Stimulated activated CD8-positive, alpha-beta memory T cell treated with anti-CD3 and anti-CD28 coated beads, Interleukin-12 subunit alpha, Interleukin-12 subunit beta, amount 100 ng/mL, for 4 hours (primary cell): ENCODE measurements around the gene GRIN2D.
"Not testable (repeated sequence)": the region's sequence is repeated elsewhere in the genome, so short reads cannot be mapped to it uniquely, and the experiment has no call there.

Source experiments
- DNase-seq: peaks from one replicate; pipeline ENCODE4 v3.0.0-alpha.2; 2020; ENCODE audit warnings: low read depth

The GRIN2D gene

DNA sequence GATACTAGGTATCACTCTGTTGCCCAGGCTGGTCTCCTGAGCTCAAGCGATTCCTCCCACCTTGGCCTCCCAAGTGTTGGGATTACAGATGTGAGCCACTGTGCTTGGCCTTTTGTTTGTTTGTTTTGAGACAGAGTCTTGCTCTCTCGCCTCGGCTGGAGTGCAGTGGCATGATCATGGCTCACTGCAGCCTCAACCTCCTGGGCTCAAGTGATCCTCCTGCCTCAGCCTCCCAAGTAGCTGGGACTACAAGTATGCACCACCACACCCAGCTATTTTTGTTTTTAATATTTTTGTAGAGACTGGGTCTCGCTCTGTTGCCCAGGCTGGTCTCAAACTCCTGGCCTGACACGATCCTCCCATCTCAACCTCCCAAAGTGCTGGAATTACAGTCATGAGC is 21.7 kb upstream of the GRIN2D start:
- not testable (repeated sequence) for DNase-seq

DNA sequence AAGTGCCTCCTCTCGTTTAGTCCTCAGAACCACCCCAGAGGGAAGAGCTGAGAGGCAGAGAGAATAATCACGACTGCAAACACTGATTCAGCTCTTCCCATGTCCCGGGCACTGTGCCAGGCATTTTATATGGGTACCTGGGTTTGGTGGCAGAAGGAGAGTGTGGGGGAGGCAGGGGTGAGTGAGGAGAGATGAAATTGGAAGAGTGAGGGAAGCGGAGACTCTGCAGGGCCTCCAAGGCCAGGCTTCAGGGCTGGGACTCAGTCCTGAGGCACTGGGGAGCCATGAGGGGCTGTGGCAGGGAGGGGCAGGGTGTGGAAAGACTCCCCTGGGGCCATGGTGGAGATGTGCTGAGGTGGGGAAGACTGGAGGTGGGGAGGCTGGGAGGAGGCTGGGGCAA is 20.6 kb upstream of the GRIN2D start:
- no peak for DNase-seq

DNA sequence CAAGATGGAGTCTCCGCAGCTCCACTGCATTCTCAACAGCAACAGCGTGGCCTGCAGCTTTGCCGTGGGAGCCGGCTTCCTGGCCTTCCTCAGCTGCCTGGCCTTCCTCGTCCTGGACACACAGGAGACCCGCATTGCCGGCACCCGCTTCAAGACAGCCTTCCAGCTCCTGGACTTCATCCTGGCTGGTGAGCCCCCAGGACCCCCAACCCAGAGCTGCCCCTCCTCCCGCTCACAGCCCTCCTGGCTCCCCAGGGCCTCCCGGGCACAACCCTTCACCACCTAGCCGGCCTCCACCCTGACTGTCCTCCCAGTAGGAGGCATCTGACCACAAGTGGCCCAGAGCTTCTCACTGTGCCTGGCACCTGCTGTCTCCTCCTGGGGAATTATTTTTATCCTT is 19.9 kb upstream of the GRIN2D start:
- DNase-seq: no peak

DNA sequence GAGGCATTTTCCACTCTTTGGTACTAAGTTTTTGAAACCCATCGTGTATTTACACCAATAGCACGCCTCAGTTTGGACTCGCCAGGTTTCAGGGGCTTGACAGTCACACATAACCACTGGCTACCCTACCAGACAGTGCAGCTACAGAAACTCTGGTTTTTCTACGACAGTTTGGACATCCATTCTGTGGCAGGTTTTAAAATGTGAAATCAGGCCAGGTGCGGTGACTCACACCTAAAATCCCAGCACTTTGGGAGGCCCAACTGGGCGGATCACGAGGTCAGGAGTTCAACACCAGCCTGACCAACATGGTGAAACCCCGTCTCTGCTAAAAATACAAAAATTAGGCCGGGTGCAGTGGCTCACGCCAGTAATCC is 15.3 kb upstream of the GRIN2D start:
- no peak for DNase-seq

DNA sequence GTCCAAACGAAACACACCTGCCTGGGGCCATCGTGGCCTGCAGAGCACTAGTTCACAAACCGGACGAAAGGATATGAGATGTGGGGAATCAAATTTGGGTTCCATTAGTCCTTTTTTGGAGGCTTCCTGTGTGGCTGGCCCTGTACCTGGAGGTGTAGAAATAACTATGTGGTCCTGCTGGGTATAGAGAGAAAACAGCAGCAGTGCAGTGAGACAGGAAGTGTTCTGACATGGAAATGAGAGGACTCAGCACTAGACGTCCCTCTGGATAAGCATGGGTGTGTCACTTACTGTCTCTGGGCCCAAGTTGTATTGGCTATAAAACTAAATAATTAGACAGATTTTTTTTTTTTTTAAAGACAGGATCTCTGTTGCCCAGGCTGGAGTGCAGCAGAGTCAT is 14.4 kb upstream of the GRIN2D start:
- DNase-seq: no peak

DNA sequence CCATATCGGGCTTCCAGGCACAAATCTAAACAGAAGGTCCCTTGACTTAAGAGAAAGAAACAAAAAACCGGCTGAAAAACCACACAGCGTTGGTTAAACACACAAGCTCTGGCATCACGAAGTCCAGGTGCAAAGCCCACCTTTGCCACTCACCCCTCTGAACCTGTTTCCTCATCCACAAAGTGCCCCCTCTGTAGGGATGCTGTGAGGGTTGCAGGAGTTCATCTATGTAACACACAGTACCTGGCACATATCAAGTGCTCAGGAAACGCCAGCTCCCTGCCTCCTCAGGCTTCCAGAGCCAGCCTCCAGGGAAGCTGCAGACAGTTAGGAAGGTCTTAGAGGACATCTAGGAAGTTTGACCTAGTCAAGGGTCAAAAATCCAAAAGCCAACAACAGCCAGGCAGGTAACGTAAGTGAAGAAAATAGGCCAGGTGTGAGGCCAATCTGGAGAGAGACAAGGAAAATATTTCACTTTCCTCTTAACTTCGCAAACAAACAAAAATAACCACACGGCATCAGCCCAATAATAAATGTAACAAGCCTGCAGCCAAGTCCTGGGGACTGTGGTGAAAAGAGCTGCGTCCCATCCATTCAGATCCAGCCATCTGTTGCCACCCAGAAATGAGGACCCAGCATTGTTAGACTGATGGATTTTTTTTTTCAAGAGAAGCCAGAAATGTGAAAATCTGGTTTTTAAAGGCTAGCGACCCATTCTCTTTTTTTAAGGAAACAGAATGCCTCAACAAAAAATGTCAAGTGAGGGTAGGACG is 12.1 kb upstream of the GRIN2D start:
- no peak for DNase-seq

DNA sequence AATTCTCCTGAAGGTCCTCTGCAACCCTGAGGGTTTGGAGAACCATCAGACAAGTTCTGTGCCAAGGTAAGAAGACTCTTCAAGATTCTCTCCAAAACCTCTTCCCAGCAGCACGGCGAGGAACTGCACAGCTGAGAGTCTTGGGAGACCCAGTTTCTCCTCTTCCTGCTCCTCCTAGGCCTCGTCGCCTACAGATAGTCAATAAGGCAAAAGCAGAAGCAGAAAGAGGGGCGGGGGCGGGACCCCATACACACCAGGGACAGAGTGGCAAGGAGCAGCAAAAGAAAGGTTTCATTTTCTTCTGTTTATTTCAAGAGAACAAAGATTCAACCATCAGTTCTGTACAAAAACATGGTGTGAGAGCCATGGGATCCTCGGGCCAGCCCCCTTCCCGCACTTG is 11.2 kb upstream of the GRIN2D start:
- no peak for DNase-seq

DNA sequence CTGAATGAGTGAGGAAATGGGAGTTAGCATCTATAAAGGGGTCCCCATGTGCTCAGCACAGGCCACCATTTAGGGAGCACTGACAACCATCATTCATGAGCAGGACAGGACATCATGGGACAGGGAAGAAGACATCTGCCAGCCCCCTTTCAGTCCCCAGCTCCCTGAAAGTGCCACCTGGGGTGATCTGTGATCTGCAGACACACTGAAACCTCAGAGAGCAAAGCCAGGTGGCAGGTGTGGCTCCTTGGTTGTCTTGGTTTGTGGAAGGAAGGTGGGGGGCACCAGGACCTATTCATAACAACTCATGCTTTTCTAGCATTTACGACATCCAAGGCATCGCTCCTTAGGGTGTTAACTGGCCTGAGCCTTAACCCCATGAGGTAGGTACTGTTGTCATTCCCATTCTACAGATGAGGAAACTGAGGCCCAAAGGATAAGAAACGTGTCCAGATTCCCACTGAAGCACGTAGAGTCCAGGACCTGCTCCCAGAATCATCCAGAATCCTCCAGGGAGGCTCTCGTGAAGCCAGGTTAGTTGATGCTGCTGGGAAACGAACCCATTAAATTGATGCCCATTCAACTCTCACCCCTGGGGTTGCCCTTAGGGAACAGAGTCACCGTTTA is 7.9 kb upstream of the GRIN2D start:
- no peak for DNase-seq

DNA sequence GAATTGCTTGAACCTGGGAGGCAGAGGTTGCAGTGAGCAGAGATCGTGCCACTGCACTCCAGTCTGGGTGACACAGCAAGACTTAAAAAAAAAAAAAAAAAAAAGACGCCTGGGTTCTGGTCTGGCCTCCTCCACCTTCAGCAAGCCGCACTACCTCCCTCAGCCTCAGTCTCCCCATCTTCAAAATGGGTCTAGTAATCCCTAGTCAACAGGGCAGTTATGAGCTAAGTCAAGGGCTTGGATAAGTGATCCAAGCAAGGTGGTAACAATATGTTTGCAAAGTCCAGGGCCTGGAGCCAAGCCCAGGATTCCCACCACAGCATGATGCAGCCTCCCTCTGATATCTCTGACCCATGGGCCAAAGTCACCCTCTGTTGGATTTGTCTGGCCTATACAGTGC is 6.5 kb upstream of the GRIN2D start:
- no peak for DNase-seq

DNA sequence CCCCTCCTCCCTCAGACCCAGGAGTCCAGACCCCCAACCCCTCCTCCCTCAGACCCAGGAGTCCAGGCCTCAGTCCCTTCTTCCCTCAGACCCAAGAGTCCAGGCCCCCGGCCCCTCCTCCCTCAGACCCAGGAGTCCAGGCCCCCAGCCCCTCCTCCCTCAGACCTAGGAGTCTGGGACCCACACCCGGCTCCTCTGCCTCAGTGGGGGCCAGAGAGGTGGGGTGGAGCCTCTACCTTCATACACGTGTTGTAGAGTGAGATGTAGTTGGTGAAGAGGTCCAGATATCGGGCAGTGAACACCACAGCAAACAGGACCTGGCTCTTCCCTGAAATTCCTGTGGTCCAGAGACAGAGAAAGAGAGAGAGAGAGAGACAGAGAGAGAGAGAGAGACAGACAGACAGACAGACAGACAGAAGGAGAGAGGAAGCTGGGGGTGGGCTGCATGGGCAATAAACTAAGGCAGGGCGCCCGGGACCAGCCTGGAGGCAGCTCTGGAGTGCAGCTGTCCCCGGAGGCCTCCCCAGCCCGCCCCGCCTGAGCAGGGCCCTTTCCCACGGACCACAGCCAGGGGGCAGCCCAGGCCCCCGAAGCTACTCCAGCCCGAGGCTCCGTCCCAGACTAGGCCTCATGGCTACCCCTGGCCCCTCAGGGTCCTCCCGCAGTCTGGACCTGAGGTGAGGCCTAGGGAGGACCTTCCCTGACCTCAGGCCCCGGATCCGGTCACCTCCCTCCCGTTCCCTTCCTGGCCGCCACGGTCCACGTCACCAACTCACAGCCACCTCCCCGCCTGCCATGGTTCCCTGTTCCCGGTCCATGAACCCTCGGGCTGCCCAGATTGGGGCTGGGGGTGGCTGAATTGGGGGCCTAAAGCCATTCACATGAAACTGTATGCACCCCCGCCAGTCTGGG is 3.0 kb upstream of the GRIN2D start:
- DNase-seq: peak; percentile 47

DNA sequence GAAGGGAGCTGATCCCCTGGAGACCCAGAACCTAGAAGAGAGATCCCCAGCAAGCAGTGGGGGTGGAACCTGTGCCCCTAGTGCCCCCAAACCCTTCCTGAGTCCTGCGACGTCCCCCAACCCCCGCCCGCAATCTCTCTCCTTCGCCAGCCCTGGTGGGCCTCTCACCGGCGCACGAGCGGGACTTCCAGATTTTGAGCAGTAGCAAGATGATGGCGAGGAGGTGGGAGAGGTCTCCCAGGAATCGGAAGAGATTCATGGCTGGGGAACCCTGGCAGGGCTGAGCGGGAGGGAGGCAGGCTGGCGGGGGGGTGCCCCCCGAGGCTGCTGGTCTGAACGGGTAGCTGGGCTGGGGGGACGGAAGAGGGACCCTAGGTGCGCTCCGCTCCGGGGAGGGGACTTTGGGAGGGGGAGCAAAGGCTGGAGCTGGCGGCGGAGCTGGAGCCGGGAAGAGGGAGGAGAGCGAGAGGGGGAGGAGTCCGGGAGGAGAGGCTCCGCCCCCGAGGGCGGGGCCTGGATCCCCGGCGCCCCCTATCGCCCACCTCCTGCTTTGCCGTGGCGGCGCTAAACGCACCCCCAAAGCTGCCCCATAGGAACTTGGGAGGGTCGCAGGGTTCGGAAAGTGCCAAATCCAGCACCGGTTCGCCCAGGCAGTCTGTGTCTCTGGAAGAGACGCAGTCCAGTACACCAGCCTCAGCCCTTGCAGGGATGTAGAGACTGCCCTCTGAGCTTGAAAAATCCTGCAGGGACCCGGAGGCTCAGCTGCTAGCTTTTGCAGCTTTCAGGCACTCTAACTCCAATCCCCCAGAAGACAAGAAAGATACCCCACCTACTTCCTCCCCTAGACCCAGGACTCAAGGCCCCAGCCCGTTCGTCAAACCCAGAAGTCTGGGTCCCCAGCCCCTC is 2.1 kb upstream of the GRIN2D start, which contains the start of gene KDELR1:
Gene KDELR1 (minus strand): TSS at position 452 of the 906 bp plus-strand sequence. CDS start 193 bp downstream, at position 259.
- peak; percentile 62 for DNase-seq

DNA sequence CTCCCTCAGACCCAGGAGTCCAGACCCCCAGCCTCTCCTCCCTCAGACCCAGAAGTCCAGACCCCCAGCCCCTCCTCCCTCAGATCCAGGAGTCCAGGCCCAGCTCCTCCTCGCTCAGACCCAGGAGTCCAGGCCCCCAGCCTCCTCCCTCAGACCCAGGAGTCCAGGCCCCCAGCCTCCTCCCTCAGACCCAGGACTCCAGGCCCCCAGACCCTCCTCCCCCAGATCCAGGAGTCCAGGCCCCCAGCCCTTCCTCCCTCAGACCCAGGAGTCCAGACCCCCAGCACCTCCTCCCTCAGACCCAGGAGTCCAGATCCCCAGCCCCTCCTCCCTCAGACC is 1.5 kb upstream of the GRIN2D start:
- DNase-seq: not testable (repeated sequence)

DNA sequence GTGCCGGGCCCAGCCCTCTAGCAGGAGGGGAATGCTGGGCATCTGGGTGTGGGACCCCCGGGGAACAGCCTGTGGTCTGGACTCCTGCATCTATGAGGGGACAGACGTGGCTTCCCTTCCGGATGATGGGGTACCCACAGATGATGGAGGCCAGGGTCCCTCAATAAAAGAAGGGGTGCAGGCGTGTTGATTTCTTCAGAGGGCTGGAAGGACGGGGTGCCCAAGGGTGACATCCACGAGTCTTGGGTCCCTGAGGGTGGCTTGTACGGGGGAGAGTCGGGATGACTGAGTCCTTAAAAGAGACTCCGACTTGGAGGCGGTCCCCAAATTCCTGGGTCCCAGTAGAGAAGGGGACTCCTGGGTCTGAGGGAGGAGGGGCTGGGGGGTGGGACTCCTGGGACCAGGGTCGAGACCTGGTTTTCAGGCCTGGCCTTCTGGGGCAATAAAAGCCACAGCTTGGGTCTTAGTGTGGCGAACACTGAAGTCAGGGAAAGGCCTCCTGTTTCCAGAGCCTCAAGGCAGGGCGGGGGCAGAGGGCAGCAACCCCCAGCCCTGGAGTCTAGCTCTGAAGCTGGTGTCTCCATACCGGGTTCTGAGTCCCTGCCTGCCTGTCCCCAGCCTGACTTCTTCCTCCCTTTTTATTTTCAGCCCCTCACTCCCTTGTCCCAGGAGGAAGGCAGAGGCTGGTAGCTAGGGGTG is 459 bp upstream of the GRIN2D start:
- no peak for DNase-seq

DNA sequence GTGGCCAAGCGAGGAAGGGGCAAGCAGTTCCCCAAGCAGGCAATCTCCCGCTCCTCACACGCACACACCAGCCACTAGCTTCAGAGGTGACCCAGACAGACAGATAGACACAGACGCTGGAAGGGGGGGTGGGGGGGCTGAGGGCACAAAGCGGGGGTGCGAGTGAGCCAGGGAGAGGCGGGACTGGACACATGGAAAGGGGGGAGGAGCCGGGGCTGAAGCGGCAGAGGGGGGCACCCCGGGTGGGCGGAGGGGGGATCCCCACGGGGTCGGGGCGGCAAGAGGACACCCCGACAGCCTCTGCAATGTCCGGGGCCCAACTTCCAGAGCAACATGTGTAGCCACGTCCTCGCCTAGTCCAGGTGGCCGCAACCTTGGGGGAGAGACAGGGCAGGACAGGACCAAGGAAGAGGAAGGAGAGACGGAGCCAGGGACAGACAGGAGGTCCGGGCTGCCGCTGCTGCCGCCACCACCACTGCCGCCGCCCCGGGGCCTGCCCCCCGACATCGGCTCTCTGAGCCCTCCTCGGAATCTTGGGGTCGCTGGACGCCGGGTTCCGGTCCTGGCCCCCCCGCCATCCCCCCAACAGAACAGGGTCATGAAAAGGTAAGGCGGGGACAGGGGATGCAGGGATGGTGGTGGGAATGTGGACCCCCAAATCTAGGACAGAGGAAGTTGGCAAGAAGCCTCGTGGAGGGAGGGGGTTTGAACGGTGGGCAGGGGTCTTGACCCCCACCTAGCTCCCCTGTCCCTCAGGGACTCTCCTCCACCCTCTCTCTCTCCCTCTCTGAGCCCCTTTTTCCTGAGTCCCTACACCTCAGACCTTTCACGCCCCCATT is 1.1 kb downstream of the GRIN2D start:
- no peak for DNase-seq

DNA sequence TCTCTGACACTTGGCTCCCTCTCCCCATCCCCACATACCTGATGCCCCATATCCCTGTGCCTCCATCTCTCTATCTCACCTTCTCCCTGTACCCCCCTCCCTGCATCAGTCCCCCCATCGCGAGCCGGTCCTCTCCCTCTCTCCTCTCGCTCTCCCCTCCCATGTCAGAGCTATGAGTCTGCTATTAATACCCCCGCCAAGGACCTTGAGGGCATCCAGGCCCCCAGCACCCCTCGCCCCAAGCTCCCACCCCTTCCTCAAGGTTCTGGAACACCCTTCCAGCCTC is 1.6 kb downstream of the GRIN2D start:
- DNase-seq: no peak

DNA sequence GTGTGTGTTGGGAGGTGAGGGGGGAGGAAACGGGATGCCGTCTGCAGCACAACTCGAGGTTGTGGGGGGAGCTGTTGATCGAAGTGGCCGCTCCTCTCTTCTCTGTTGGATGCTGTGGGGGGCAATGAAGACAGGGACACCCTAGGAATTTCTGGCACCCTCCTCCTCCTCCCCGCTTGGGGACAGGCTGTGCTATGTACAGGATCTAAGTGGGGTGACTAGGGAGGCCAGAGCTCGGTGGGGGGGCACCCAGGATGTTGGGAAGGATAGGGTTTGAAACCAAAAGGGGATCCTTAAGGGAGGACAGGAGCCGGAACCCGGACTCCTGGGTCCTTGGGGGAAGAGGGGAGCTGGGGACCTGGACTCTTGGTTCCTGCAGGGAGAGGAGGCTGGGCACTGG is 2.0 kb downstream of the GRIN2D start:
- no peak for DNase-seq

DNA sequence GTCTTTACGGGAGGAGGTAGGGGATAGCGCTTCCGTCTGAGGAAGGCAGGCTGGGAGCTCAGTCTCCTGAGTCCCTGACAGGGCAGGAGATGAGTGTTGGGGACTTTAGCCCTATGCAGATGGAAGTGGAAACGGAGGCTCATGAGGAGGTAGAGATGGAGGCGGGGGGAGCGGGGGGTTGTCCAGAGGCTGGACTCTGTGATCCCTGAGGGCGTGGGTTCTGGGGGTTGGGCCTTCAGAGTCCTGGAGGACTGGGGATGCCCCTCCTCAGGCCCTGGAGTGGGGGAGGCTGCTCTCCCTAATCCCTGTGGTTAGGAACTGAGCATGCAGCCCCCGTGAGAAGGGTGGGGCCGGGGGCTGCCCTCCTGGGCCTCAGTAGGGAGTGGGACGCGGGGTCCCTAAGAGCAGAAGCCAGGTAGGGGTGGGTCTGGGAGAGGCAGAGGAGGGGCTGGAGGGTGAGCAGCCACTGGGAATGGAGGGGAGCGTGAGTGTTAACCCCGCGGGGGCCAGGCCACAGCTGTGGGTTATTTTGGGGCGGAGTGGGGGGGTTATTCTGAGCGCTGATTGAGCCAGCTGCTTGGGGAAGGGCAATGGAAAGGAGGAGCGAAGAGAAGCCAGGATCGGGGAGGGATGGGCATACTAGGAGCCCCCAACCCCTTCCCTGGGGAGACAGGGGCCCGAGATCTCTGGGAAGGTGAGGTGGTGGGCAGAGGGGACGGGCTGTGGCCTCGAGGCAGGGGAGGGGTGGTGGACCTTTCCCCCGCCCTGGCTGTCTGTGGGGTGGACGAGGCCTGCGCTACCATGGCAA is 2.8 kb downstream of the GRIN2D start:
- DNase-seq: no peak

DNA sequence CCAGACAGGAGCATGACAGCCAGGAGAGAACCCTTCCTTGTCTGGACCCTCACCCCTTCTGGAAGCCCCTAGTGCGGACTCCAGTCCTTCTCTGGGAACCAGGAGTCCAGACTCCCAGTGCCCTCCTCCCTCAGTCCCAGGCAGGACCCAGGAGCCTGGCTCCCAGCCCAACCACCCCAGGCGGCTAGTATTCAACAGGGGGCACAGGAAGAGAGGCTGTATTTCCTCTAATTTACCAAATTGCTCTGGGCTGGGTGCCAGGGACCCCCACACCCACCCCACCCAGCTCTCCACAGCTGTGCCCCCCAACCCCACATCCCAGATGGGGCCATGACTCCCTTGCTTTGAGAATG is 3.3 kb downstream of the GRIN2D start:
- no peak for DNase-seq

DNA sequence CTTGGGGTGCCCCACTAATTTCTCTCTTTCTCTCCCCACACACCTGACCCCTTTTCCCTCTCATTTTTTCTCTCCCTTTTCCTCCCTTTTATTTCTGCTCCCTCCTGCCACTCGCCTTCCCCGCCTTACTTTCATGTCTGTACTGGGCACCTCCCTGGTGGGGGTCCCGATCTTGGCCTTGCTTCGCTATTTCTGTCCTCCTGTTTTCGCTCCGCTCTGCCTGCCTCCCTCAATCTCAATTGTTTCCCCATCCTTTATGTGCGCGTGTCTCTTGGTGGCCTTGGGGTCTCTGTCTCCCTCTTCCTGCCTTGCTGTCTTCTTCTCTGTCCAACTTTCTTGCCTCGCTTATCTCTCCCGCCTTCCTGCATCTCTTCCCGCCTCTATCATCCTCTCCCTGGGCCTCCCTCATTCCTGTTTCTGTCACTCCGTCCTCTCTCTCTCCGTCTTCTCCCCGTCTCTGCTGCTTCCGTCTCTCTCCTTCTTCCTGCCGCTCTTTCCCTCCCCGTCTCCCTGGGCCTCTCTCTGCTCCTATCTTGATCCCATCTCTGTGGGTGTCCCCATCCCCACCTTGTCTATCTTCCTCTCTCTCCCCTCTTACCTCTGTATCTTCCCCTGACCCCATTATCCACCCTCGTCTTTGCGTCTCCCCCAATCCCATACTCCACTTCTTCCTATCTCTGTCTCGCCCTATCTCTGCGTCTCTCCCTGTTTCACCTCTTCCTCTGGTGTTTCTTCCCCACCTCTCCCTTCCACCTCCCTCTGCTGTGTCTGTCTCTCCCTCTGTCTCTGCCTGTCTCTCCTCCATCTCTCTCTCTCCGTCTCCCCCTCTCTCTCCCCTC is 4.0 kb downstream of the GRIN2D start:
- no peak for DNase-seq
